Stimulated activated CD8-positive, alpha-beta memory T cell treated with anti-CD3 and anti-CD28 coated beads, Interleukin-12 subunit alpha, Interleukin-12 subunit beta, amount 100 ng/mL, for 1 hour (primary cell): ENCODE results near the gene AUTS2.

ENCODE experiments used
- DNase-seq: peaks from one replicate; pipeline ENCODE4 v3.0.0-alpha.2; 2020; ENCODE audit warnings: low read depth

Gene AUTS2

GRCh38 chr7:70313271-70313670, 715.0 kb downstream of the AUTS2 start:
- no peak for DNase-seq

GRCh38 chr7:70313687-70314086, 715.4 kb downstream of the AUTS2 start:
- DNase-seq, result no peak

GRCh38 chr7:70314221-70314620, 715.9 kb downstream of the AUTS2 start:
- no peak for DNase-seq

GRCh38 chr7:70316745-70317144, 718.5 kb downstream of the AUTS2 start:
- no peak for DNase-seq

- no peak for DNase-seq
These were observed 719.1 kb downstream of the AUTS2 start for GRCh38 chr7:70317356-70317755.

GRCh38 chr7:70318511-70318910, 720.2 kb downstream of the AUTS2 start:
- no peak for DNase-seq

GRCh38 chr7:70319057-70319456, 720.8 kb downstream of the AUTS2 start:
- DNase-seq, result no peak

- no peak for DNase-seq
These were observed 722.8 kb downstream of the AUTS2 start for GRCh38 chr7:70321016-70321590.

- no peak for DNase-seq
These were observed 724.6 kb downstream of the AUTS2 start for GRCh38 chr7:70322856-70323255.

- DNase-seq, result no peak
These were observed 727.3 kb downstream of the AUTS2 start for GRCh38 chr7:70325509-70326101.

GRCh38 chr7:70334295-70334694, 736.0 kb downstream of the AUTS2 start:
- DNase-seq, result no peak

- DNase-seq, result no peak
These were observed 736.6 kb downstream of the AUTS2 start for GRCh38 chr7:70334871-70335270.

GRCh38 chr7:70336536-70336935, 738.3 kb downstream of the AUTS2 start:
- DNase-seq, result no peak

- DNase-seq, result no peak
These were observed 739.7 kb downstream of the AUTS2 start for GRCh38 chr7:70338015-70338414.

GRCh38 chr7:70340236-70340635, 742.0 kb downstream of the AUTS2 start:
- DNase-seq, result no peak

- DNase-seq, result no peak
These were observed 743.2 kb downstream of the AUTS2 start for GRCh38 chr7:70341446-70341845.

- DNase-seq, result no peak
These were observed 745.2 kb downstream of the AUTS2 start for GRCh38 chr7:70343519-70343918.

- no peak for DNase-seq
These were observed 746.5 kb downstream of the AUTS2 start for GRCh38 chr7:70344726-70345125.

GRCh38 chr7:70346844-70347462, 748.7 kb downstream of the AUTS2 start:
- no peak for DNase-seq

- DNase-seq, result no peak
These were observed 749.4 kb downstream of the AUTS2 start for GRCh38 chr7:70347463-70348254.

GRCh38 chr7:70349031-70349430, 750.8 kb downstream of the AUTS2 start:
- DNase-seq, result no peak

GRCh38 chr7:70349819-70350218, 751.5 kb downstream of the AUTS2 start:
- DNase-seq, result no peak

- DNase-seq, result no peak
These were observed 753.8 kb downstream of the AUTS2 start for GRCh38 chr7:70352088-70352487.
